Ovary (tissue), 3 donors: Measurements from ENCODE around the gene CAPZA2.

ENCODE experiments used
- POLR2A ChIP-seq: fragments of 450-650 bp; IDR thresholded peaks from one replicate; pipeline ENCODE4 v1.6.1; 2017; ENCODE audit warnings: antibody characterized with exemption, mild to moderate bottlenecking, moderate library complexity
- TF ChIP-seq, protein P1 (sequence below), 3 donors: fragments of 450-650 bp in 2 of 3; fragments of 200-600 bp in 1 of 3; IDR thresholded peaks; one replicate each; pipeline versions ENCODE4 v1.5.1 to v1.8.0; 2016 to 2022; ENCODE audit warnings: antibody characterized with exemption in 3 of 3, mild to moderate bottlenecking in 1 of 3
- donor health status: DM: no; HTN: no; CAD: no.

DNA sequence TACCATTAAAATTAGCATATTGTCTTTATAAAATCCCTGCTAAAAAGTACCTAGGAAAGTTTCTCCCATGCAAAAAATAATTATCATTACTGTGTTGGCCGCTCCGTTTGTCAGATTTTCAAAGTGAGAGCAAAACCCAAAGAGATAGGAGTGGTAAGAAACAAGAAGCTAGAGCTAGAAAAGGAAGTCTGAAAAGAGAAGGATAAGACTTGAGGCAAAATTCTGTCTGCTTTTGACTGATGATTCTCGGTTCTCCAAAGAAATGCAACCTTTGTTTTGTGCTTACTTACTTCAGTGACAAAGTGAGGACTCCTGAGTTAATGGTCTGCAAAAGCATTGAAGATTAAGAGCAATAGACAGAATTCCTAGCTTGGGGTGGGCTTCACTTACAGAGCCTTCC, 33.3 kb upstream of the CAPZA2 start:
- TF ChIP-seq POLR2A: no peak
- TF ChIP-seq, protein P1, sequence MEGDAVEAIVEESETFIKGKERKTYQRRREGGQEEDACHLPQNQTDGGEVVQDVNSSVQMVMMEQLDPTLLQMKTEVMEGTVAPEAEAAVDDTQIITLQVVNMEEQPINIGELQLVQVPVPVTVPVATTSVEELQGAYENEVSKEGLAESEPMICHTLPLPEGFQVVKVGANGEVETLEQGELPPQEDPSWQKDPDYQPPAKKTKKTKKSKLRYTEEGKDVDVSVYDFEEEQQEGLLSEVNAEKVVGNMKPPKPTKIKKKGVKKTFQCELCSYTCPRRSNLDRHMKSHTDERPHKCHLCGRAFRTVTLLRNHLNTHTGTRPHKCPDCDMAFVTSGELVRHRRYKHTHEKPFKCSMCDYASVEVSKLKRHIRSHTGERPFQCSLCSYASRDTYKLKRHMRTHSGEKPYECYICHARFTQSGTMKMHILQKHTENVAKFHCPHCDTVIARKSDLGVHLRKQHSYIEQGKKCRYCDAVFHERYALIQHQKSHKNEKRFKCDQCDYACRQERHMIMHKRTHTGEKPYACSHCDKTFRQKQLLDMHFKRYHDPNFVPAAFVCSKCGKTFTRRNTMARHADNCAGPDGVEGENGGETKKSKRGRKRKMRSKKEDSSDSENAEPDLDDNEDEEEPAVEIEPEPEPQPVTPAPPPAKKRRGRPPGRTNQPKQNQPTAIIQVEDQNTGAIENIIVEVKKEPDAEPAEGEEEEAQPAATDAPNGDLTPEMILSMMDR (IDR thresholded peaks at IDR 0.05): no peak
